ENCODE data around the gene IL27RA. TPM values are rescaled to one million over a fixed set of nuclear protein-coding genes. Genes with fewer than 3 reads are reported as not detected.
"Not testable (repeated sequence)": the region's sequence is repeated elsewhere in the genome, so short reads cannot be mapped to it uniquely, and the experiment has no call there.

Gene IL27RA
- total and polyA plus RNA-seq, 4 donors: 1.0 to 2.8 (median 1.6) TPM

DNA sequence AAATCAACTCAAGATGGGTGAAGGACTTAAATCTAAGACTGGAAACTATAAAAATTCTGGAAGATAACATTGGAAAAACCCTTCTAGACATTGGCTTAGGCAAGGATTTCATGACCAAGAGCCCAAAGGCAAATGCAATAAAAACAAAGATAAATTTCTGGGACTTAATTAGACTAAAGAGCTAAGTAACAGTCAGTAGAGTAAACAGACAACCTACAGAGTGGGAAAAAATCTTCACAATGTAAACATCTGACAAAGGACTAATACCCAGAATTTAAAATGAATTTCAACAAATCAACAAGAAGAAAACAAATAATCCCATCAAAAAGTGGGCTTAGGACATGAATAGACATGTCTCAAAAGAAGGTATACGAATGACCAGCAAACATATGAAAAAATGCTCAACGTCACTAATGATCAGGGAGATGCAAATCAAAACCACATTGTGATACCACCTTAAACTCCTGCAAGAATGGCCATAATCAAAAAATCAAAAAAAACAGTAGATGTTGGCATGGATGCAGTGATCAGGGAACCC, 19.1 kb upstream of the IL27RA start (continued):
- TF ChIP-seq, protein P1, sequence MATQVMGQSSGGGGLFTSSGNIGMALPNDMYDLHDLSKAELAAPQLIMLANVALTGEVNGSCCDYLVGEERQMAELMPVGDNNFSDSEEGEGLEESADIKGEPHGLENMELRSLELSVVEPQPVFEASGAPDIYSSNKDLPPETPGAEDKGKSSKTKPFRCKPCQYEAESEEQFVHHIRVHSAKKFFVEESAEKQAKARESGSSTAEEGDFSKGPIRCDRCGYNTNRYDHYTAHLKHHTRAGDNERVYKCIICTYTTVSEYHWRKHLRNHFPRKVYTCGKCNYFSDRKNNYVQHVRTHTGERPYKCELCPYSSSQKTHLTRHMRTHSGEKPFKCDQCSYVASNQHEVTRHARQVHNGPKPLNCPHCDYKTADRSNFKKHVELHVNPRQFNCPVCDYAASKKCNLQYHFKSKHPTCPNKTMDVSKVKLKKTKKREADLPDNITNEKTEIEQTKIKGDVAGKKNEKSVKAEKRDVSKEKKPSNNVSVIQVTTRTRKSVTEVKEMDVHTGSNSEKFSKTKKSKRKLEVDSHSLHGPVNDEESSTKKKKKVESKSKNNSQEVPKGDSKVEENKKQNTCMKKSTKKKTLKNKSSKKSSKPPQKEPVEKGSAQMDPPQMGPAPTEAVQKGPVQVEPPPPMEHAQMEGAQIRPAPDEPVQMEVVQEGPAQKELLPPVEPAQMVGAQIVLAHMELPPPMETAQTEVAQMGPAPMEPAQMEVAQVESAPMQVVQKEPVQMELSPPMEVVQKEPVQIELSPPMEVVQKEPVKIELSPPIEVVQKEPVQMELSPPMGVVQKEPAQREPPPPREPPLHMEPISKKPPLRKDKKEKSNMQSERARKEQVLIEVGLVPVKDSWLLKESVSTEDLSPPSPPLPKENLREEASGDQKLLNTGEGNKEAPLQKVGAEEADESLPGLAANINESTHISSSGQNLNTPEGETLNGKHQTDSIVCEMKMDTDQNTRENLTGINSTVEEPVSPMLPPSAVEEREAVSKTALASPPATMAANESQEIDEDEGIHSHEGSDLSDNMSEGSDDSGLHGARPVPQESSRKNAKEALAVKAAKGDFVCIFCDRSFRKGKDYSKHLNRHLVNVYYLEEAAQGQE (IDR thresholded peaks at IDR 0.05): no peak

DNA sequence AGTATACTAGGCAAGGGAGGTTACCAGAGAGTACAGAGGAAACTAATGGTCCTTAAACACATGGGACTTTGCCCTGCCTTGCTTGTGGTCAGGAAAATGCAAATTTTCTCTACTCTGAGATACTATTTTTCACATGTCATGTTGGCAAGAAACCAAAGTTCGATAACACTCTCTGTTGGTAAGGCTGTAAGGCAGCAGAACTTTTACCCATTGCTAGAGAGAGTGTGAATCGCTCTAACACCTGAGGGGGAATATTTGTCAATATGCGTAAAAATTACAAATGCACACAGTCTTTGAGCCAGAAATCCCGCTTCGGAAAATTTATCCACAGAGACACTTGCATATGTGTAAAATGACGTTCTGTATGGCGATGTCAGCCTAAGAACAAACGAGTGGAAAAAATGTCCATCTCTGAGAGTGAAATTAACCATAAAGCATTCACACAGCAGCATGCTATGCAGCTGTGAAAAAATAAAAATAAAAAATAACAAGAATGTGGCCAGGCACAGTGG, 16.0 kb upstream of the IL27RA start:
- Histone ChIP-seq H3K27ac (ENCODE audit: low read depth in 1 of 2, low read length in 2 of 2) (no peak overlapping the region), H3K4me3 (ENCODE audit: low read depth in 1 of 3, low read length in 3 of 3) (no peak overlapping the region), H3K36me3 (ENCODE audit: control insufficient read depth in 4 of 4, insufficient read depth in 3 of 4, low read depth in 1 of 4, low read length in 3 of 4) (no peaks in the 10 kb centered on the region), H3K9ac (ENCODE audit: low read depth in 1 of 2, low read length in 2 of 2) (no peak overlapping the region), H3K27me3 (ENCODE audit: control insufficient read depth in 4 of 4, insufficient read depth in 4 of 4, low read length in 3 of 4) (no peaks in the 10 kb centered on the region), H3K9me3 (ENCODE audit: control insufficient read depth in 4 of 4, low read length in 3 of 4) (no peaks in the 10 kb centered on the region), H3K4me1 (ENCODE audit: control insufficient read depth in 4 of 4, insufficient read depth in 4 of 4, low read length in 3 of 4) (peaks cover 0 to 9% (median 4%) of the 10 kb centered on the region in 4 donors)
- TF ChIP-seq HNF4G (IDR thresholded peaks at IDR 0.05): peak; percentile 14
- peak; percentile 3 to 4 for TF ChIP-seq RXRA (IDR thresholded peaks at IDR 0.05)
- TF ChIP-seq YY1 (IDR thresholded peaks at IDR 0.05): no peak
- TF ChIP-seq, protein P2, sequence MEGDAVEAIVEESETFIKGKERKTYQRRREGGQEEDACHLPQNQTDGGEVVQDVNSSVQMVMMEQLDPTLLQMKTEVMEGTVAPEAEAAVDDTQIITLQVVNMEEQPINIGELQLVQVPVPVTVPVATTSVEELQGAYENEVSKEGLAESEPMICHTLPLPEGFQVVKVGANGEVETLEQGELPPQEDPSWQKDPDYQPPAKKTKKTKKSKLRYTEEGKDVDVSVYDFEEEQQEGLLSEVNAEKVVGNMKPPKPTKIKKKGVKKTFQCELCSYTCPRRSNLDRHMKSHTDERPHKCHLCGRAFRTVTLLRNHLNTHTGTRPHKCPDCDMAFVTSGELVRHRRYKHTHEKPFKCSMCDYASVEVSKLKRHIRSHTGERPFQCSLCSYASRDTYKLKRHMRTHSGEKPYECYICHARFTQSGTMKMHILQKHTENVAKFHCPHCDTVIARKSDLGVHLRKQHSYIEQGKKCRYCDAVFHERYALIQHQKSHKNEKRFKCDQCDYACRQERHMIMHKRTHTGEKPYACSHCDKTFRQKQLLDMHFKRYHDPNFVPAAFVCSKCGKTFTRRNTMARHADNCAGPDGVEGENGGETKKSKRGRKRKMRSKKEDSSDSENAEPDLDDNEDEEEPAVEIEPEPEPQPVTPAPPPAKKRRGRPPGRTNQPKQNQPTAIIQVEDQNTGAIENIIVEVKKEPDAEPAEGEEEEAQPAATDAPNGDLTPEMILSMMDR (IDR thresholded peaks at IDR 0.05; ENCODE audit: low read depth, low read length, missing input control): no peak
- TF ChIP-seq NR2F2 (IDR thresholded peaks at IDR 0.05): no peak
- TF ChIP-seq, protein P3, sequence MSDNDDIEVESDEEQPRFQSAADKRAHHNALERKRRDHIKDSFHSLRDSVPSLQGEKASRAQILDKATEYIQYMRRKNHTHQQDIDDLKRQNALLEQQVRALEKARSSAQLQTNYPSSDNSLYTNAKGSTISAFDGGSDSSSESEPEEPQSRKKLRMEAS (IDR thresholded peaks at IDR 0.05): no peak
- TF ChIP-seq, protein P4, sequence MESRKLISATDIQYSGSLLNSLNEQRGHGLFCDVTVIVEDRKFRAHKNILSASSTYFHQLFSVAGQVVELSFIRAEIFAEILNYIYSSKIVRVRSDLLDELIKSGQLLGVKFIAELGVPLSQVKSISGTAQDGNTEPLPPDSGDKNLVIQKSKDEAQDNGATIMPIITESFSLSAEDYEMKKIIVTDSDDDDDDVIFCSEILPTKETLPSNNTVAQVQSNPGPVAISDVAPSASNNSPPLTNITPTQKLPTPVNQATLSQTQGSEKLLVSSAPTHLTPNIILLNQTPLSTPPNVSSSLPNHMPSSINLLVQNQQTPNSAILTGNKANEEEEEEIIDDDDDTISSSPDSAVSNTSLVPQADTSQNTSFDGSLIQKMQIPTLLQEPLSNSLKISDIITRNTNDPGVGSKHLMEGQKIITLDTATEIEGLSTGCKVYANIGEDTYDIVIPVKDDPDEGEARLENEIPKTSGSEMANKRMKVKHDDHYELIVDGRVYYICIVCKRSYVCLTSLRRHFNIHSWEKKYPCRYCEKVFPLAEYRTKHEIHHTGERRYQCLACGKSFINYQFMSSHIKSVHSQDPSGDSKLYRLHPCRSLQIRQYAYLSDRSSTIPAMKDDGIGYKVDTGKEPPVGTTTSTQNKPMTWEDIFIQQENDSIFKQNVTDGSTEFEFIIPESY (IDR thresholded peaks at IDR 0.05): no peak
- peak in 1 of 2 donors; percentile 51 for TF ChIP-seq HNF4A (conservative IDR thresholded peaks at IDR 0.05)
- TF ChIP-seq SP1 (IDR thresholded peaks at IDR 0.05): peak; percentile 49
- DNase-seq (ENCODE audit: low spot score): no peak
- WGBS: 57% methylated on average over 8 of the region's 8 CpGs

DNA sequence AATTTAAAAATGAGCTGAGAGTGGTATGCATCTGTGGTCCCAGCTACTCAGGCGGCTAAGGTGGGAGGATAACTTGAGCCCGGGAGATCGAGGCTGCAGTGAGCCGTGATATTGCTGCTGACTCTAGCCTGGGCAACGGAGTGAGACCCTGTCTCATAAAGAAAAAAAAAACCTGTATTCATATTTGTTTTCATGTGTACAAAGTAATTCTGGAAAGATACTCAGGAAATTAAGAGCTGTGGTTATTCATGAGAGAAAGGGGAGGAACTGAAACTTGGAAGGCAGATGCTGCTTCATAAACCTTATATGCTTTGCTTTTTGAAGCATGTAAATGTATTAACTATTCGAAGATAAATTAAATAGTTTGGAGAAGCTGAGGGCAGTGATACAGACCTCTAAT, 12.5 kb upstream of the IL27RA start:
- H3K4me1 ChIP-seq (ENCODE audit: control insufficient read depth in 4 of 4, insufficient read depth in 4 of 4, low read length in 3 of 4): peaks cover 2 to 9% (median 4%) of the 10 kb centered on the region in 4 donors
- no peaks in the 10 kb centered on the region for H3K27me3 ChIP-seq (ENCODE audit: control insufficient read depth in 4 of 4, insufficient read depth in 4 of 4, low read length in 3 of 4)
- no peak overlapping the region for H3K9ac ChIP-seq (ENCODE audit: low read depth in 1 of 2, low read length in 2 of 2)
- no peak overlapping the region for H3K27ac ChIP-seq (ENCODE audit: low read depth in 1 of 2, low read length in 2 of 2)
- H3K36me3 ChIP-seq (ENCODE audit: control insufficient read depth in 4 of 4, insufficient read depth in 3 of 4, low read depth in 1 of 4, low read length in 3 of 4): no peaks in the 10 kb centered on the region
- DNase-seq (ENCODE audit: low spot score): no peak
- H3K9me3 ChIP-seq (ENCODE audit: control insufficient read depth in 4 of 4, low read length in 3 of 4): no peaks in the 10 kb centered on the region
- WGBS: 89% methylated on average over 6 of the region's 6 CpGs
- TF ChIP-seq SP1 (IDR thresholded peaks at IDR 0.05): no peak
- TF ChIP-seq JUND (IDR thresholded peaks at IDR 0.05): no peak
- TF ChIP-seq, protein P1 (IDR thresholded peaks at IDR 0.05): no peak
- no peak for TF ChIP-seq GABPA (IDR thresholded peaks at IDR 0.05 in 1 of 2, conservative IDR thresholded peaks at IDR 0.05 in 1 of 2)
- no peak for TF ChIP-seq TAF1 (conservative IDR thresholded peaks at IDR 0.05)
- TF ChIP-seq FOXA2 (IDR thresholded peaks at IDR 0.05): no peak
- TF ChIP-seq HNF4G (IDR thresholded peaks at IDR 0.05): no peak
- no peak overlapping the region for H3K4me3 ChIP-seq (ENCODE audit: low read depth in 1 of 3, low read length in 3 of 3)

DNA sequence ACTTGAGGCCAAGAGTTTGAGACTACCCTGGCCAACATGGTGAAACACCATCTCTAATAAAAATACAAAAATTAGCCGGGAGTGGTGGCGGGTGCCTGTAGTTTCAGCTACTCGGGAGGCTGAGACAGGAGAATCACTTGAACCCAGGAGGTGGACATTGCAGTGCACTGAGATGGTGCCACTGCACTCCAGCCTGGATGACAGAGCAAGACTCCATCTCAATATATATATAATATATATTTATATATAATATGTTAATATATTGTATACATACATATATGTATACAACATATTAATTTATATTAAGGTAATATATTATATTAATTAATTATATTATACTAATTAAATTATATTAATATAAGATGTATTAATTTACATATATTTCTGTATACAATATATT, 11.8 kb upstream of the IL27RA start:
- H3K4me1 ChIP-seq (ENCODE audit: control insufficient read depth in 4 of 4, insufficient read depth in 4 of 4, low read length in 3 of 4): not testable (repeated sequence)
- WGBS: 93% methylated on average over 3 of the region's 3 CpGs

More for the DNA sequence above, 11.8 kb upstream of the IL27RA start:
- H3K9ac ChIP-seq (ENCODE audit: low read depth in 1 of 2, low read length in 2 of 2); H3K4me3 ChIP-seq (ENCODE audit: low read depth in 1 of 3, low read length in 3 of 3); H3K36me3 ChIP-seq (ENCODE audit: control insufficient read depth in 4 of 4, insufficient read depth in 3 of 4, low read depth in 1 of 4, low read length in 3 of 4); H3K27ac ChIP-seq (ENCODE audit: low read depth in 1 of 2, low read length in 2 of 2); H3K9me3 ChIP-seq (ENCODE audit: control insufficient read depth in 4 of 4, low read length in 3 of 4); DNase-seq (ENCODE audit: low spot score); H3K27me3 ChIP-seq (ENCODE audit: control insufficient read depth in 4 of 4, insufficient read depth in 4 of 4, low read length in 3 of 4): not testable (repeated sequence)

Measured in liver (tissue), 9 donors.